Spleen (tissue), 11 donors: ENCODE data around the gene GSE1. TPM values are rescaled to one million over a fixed set of nuclear protein-coding genes. Genes with fewer than 3 reads are reported as not detected.

Experiments
- DNase-seq: peaks from one replicate; pipeline ENCODE4 v3.0.0-alpha.2; 2020
- H3K27ac ChIP-seq, 8 donors: fragments of 200-600 bp; sonication (generic) in 7 of 8; 1 replicate in 4 of 8; 2 replicates in 4 of 8; pipeline versions ENCODE4 v1.5.0 to v1.8.0; 2016 to 2021; ENCODE audit warnings: inconsistent platforms in 4 of 8, mild to moderate bottlenecking in 4 of 8, moderate library complexity in 1 of 8
- H3K27me3 ChIP-seq, 7 donors: fragments of 200-600 bp; sonication (generic) in 6 of 7; replicated peaks in 1 of 7; 1 replicate in 4 of 7; 2 replicates in 3 of 7; pipeline versions ENCODE4 v1.5.0 to v1.8.0; 2016 to 2021; ENCODE audit warnings: inconsistent platforms in 3 of 7, mild to moderate bottlenecking in 1 of 7
- H3K36me3 ChIP-seq, 6 donors: fragments of 200-600 bp; sonication (generic) in 5 of 6; 1 replicate in 4 of 6; 2 replicates in 2 of 6; pipeline versions ENCODE4 v1.5.0 to v1.8.0; 2016 to 2021; ENCODE audit warnings: inconsistent platforms in 2 of 6
- H3K4me1 ChIP-seq, 6 donors: fragments of 200-600 bp; sonication (generic) in 5 of 6; 1 replicate in 3 of 6; 2 replicates in 3 of 6; pipeline versions ENCODE4 v1.5.0 to v1.8.0; 2016 to 2021; ENCODE audit warnings: inconsistent platforms in 3 of 6
- H3K4me3 ChIP-seq, 8 donors: fragments of 200-600 bp; sonication (generic) in 7 of 8; 1 replicate in 4 of 8; 2 replicates in 4 of 8; pipeline versions ENCODE4 v1.5.0 to v1.8.0; 2016 to 2021; ENCODE audit warnings: inconsistent platforms in 4 of 8, mild to moderate bottlenecking in 4 of 8, moderate library complexity in 2 of 8
- H3K9me3 ChIP-seq, 8 donors: fragments of 200-600 bp; sonication (generic) in 7 of 8; 1 replicate in 4 of 8; 2 replicates in 4 of 8; pipeline versions ENCODE4 v1.5.0 to v1.8.0; 2016 to 2021; ENCODE audit warnings: inconsistent platforms in 4 of 8
- POLR2A ChIP-seq, 3 donors: fragments of 450-650 bp; IDR thresholded peaks; one replicate each; pipeline ENCODE4 v1.5.1; 2017; ENCODE audit warnings: antibody characterized with exemption in 3 of 3, mild to moderate bottlenecking in 1 of 3
- POLR2AphosphoS5 ChIP-seq, 3 donors: sonication (generic); formaldehyde crosslinking; IDR thresholded peaks; one replicate each; pipeline ENCODE4 v1.5.1; 2017; ENCODE audit warnings: antibody characterized with exemption in 3 of 3
- WGBS, 5 donors: extraction: QIAGEN DNeasy Blood & Tissue Kit in 3 of 5; methylation state at CpG; one replicate each; pipeline versions ENCODE4 v1.1.5 to v1.1.7; 2013 to 2018; 5-methylcytosine and 5-hydroxymethylcytosine counted together
- intact Hi-C: fragments of 100-400 bp; cut with DNase I; formaldehyde crosslinking; loops from one replicate; pipeline ENCODE4 v1.15.0; 2023; ENCODE audit warnings: low total_unique reads
- polyA plus RNA-seq, 3 donors: library from polyadenylated mRNA; stranded (reverse); fragments of 200-250 nt; gene quantifications; one replicate each; pipeline ENCODE4 v1.2.1, GENCODE V29; 2013
- total RNA-seq, 7 donors: library from RNA; depleted of rRNA in 3 of 7; stranded (reverse); fragments of >200 nt in 3 of 7; fragmentation: NEBNext Ultra II Directional in 4 of 7; extraction: Animal tissue kit (Norgen Biotek cat#: 25700) in 4 of 7; gene quantifications; one replicate each; pipeline versions ENCODE4 v1.1.0 to v1.2.1, GENCODE V29; 2016 to 2021
- TF ChIP-seq, protein P1 (sequence below), 11 experiments: fragments of 200-600 bp in 7 of 11; fragments of 450-650 bp in 4 of 11; sonication (generic) in 4 of 11; IDR thresholded peaks in 8 of 11; conservative IDR thresholded peaks in 3 of 11; 1 replicate in 7 of 11; 2 replicates in 4 of 11; pipeline versions ENCODE4 v1.4.0 to v1.8.0; 2016 to 2021; ENCODE audit warnings: antibody characterized with exemption in 11 of 11, inconsistent platforms in 4 of 11, mild to moderate bottlenecking in 1 of 11
- donor health status: healthy with polysubstance abuse.
- donor health status: DM: no; HTN: no; CAD: no; lungs with moderate emphysema.
- donor health status: DM: no; HTN: no; CAD: no.
- donor health status: Bipolar disorder and iron deficiency.
- donor health status: healthy.
- donor health status: DM: no; HTN: no; CAD: no.
- donor health status: DM: yes; HTN: yes; CAD: no.

GSE1 gene
- total and polyA plus RNA-seq, 10 donors: 7.4 to 121 (median 86.3) TPM

DNA sequence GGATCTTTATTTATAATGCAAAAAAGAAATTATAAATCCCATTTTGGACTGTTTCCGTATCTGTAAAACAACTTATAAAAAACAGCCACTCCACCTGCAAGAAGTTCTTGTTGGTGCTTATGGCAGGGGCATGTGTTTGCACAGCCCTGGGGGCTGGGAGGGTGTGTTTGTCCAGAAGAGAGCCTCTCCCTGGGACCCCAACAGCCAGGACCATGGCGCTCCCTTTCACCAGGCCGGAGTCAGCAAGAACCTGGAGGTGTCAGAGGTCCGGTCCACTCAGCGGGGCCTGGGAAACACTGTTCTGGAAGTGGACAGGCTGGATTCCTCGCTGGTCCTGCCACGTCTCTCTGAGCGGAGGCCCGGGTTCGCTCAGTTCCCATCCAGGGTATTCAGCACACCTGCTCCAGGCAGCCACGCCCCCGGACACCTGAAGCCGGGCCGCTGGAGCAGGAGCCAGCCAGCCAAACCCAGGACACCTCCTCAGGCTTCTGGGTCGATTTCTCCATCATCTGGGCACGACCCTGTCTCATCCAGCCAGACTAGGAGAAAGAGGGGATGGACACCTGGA lies 94.5 kb downstream of the GSE1 start:
- no peak overlapping the region for H3K4me3 ChIP-seq
- TF ChIP-seq, protein P1, sequence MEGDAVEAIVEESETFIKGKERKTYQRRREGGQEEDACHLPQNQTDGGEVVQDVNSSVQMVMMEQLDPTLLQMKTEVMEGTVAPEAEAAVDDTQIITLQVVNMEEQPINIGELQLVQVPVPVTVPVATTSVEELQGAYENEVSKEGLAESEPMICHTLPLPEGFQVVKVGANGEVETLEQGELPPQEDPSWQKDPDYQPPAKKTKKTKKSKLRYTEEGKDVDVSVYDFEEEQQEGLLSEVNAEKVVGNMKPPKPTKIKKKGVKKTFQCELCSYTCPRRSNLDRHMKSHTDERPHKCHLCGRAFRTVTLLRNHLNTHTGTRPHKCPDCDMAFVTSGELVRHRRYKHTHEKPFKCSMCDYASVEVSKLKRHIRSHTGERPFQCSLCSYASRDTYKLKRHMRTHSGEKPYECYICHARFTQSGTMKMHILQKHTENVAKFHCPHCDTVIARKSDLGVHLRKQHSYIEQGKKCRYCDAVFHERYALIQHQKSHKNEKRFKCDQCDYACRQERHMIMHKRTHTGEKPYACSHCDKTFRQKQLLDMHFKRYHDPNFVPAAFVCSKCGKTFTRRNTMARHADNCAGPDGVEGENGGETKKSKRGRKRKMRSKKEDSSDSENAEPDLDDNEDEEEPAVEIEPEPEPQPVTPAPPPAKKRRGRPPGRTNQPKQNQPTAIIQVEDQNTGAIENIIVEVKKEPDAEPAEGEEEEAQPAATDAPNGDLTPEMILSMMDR (IDR thresholded peaks at IDR 0.05 in 8 of 11, conservative IDR thresholded peaks at IDR 0.05 in 3 of 11): no peak
- TF ChIP-seq POLR2A (IDR thresholded peaks at IDR 0.05) (no peak), POLR2AphosphoS5 (IDR thresholded peaks at IDR 0.05) (no peak)
- H3K36me3 ChIP-seq: peaks cover 0 to 41% (median 0%) of the 10 kb centered on the region in 6 donors
- intact Hi-C loops: no loop called here
- no peaks in the 10 kb centered on the region for H3K27me3 ChIP-seq
- H3K9me3 ChIP-seq: peaks cover 0 to 11% (median 10%) of the 10 kb centered on the region in 8 donors
- H3K27ac ChIP-seq: no peak overlapping the region
- no peak for DNase-seq
- 84 to 90% (median 87%) methylated on average over 6 to 16 of the region's 16 CpGs for WGBS, 5 donors
- H3K4me1 ChIP-seq: no peaks in the 10 kb centered on the region

DNA sequence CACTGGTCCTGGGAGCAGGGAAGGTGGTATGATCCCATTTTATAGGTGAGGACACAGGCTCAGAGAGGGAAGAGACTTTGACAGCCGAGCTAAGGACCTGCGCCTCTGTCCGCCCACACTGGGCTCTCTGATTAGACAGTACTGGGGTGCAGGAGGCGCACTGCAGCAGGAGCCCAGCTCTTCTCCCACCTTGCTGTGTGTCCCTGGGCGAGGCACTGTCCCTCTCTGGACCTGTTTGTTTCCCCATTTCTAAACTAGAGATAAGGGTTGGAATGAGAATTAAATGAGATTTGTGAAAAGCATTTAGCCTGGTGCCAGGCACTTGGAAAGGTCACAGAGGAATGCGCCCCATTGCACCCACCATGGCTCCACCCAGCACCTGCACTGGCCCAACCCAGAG lies 95.2 kb downstream of the GSE1 start:
- intact Hi-C loops: no loop called here
- WGBS, 5 donors: 90 to 96% (median 92%) methylated on average over 5 to 6 of the region's 6 CpGs
- Histone ChIP-seq H3K27me3 (no peaks in the 10 kb centered on the region), H3K36me3 (peaks cover 0 to 46% (median 0%) of the 10 kb centered on the region in 6 donors), H3K9me3 (peaks cover 0 to 15% (median 11%) of the 10 kb centered on the region in 8 donors), H3K4me1 (no peaks in the 10 kb centered on the region), H3K4me3 (no peak overlapping the region), H3K27ac (no peak overlapping the region)
- TF ChIP-seq, protein P1 (IDR thresholded peaks at IDR 0.05 in 8 of 11, conservative IDR thresholded peaks at IDR 0.05 in 3 of 11): no peak
- TF ChIP-seq POLR2AphosphoS5 (IDR thresholded peaks at IDR 0.05) (no peak), POLR2A (IDR thresholded peaks at IDR 0.05) (no peak)
- DNase-seq: no peak

DNA sequence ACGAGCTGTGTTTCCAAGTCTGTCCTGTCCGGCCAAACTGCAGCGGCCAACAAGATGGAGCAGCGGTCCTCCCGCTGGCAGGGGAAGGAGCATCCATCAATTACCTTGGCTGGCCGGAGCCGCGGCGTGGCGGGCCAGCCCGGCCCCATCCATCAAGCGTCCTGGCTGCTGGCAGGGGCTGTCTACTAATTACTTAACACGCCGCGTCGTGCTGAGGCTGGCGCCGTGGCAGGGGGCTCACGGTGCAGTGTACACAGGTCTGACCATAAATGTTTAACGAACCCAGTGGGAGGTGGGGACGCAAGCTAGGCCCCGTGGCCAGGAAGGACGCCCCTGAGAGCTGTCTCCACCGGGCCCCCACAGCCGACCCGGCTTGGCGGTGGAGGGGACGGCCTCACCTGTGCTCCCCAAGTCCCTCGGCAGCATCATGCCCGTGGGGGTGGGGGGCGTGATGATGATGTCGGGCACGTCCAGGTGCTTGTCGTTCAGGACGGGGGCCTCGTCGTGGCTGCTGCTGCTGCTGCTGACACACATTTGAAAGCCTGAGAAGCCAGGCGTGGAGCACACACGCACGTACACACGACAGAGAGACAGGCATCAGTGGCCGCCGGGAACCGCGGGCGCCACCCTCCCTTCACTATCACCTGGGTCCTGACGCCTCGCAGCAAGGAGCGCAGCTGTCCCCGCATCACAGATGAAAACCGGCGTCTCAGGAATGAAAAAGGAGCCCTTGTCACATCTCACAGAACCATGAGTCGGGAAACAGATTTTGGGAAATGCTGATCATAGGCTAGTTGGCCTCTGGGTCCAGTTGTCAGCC lies 96.9 kb downstream of the GSE1 start:
- peaks cover 0 to 15% (median 11%) of the 10 kb centered on the region in 8 donors for H3K9me3 ChIP-seq
- DNase-seq: no peak
- peaks cover 0 to 46% (median 0%) of the 10 kb centered on the region in 6 donors for H3K36me3 ChIP-seq
- intact Hi-C loops: no loop called here
- 80 to 94% (median 83%) methylated on average over 19 to 53 of the region's 53 CpGs for WGBS, 5 donors
- H3K4me1 ChIP-seq: no peaks in the 10 kb centered on the region
- H3K4me3 ChIP-seq: no peak overlapping the region
- TF ChIP-seq POLR2AphosphoS5 (IDR thresholded peaks at IDR 0.05) (no peak), POLR2A (IDR thresholded peaks at IDR 0.05) (no peak)
- TF ChIP-seq, protein P1 (IDR thresholded peaks at IDR 0.05 in 8 of 11, conservative IDR thresholded peaks at IDR 0.05 in 3 of 11): no peak
- no peak overlapping the region for H3K27ac ChIP-seq
- H3K27me3 ChIP-seq: no peaks in the 10 kb centered on the region

GRCh38 chr16:85710732-85711131 lies 97.6 kb downstream of the GSE1 start:
- no peak for DNase-seq
- intact Hi-C loops: no loop called here
- TF ChIP-seq POLR2A (IDR thresholded peaks at IDR 0.05) (no peak), POLR2AphosphoS5 (IDR thresholded peaks at IDR 0.05) (no peak)
- TF ChIP-seq, protein P1 (IDR thresholded peaks at IDR 0.05 in 8 of 11, conservative IDR thresholded peaks at IDR 0.05 in 3 of 11): no peak
- peaks cover 0 to 46% (median 0%) of the 10 kb centered on the region in 6 donors for H3K36me3 ChIP-seq
- H3K4me1 ChIP-seq: peaks cover 0 to 7% (median 3%) of the 10 kb centered on the region in 6 donors
- no peaks in the 10 kb centered on the region for H3K27me3 ChIP-seq
- WGBS, 5 donors: 92 to 94% (median 92%) methylated on average over 9 of the region's 9 CpGs
- H3K4me3 ChIP-seq: no peak overlapping the region
- H3K27ac ChIP-seq: no peak overlapping the region
- H3K9me3 ChIP-seq: peaks cover 0 to 15% (median 11%) of the 10 kb centered on the region in 8 donors
